HT1080 (cell line): ENCODE data around the gene CDH2. TPM values are rescaled to one million over a fixed set of nuclear protein-coding genes. Genes with fewer than 3 reads are reported as not detected.

ENCODE experiments used
- DNase-seq: peaks from one replicate; pipeline ENCODE4 v3.0.0-alpha.2; 2015; ENCODE audit warnings: low read depth
- total RNA-seq: library from RNA; depleted of rRNA; stranded (reverse); fragments of >200 nt; shearing (Covaris generic); gene quantifications from 2 replicates; pipeline ENCODE4 v1.2.3, GENCODE V29; 2014

The CDH2 gene
- total RNA-seq, 1 experiment from 2014 or later, result 60.4 TPM

DNA sequence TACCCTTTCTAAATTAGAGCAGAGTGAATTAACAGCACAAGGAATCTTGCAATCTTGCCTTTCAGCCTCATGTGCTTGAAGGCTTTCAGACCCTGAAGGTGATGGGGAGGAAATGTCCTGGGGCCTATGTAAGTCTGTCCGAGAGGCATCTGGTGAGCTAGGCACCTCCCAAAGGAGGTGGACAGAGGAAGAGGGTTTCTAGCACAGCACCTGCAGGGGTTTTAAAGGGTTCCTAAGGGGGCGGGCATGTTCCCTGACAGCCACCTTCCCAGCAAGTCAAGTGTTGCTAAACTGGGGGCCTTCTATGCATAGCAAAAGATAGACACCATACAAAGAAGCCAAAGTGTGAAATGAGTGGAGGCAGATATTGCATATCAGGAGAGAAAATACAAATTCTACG lies 88.5 kb downstream of the CDH2 start:
- no peak for DNase-seq

DNA sequence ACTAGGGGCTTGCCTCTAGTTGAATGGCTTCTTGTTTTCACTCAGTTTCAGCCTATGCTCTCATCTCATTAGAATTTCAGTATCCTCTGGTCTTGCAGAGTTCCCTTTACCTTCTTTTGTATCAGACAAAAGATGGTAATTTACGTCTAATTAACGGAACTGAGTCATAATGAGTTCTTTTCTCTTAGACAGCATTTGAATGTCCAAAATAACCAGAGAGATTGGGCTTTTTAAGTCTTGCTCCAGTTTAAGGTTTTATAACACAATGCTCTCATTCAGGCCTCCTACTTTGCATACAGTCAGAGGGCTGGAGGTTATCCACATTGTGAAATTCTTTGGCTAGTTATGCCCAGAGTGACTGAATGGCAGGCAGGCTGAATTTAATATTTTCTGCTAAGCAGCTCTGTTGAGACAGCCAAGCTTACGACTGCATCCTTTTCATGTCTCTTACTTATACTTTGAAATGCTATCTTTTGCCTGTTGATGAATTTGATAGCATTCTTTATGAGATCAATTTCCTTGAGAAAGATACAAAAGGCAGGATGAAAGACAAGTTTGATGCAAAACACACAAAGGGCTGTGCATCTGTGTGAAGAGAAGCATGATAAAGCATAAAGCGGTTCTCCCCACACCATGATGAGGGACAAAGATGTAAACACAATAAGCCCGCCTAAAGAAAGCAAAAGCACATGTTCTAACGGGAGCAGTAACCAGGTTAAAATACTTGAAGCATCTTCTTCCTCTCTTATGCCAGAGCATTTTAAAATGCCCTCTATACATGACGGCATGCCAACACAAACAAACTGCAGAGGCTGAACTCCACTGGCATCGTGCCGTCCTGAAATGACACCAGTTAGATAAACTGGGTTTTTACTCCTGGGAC lies 90.0 kb downstream of the CDH2 start:
- peak; percentile 56 for DNase-seq

- no peak for DNase-seq
Observed at GRCh38 chr18:28081516-28081915, 95.4 kb downstream of the CDH2 start.

- no peak for DNase-seq
Observed at GRCh38 chr18:28080876-28081300, 96.0 kb downstream of the CDH2 start.

- no peak for DNase-seq
Observed at GRCh38 chr18:28079883-28080282, 97.0 kb downstream of the CDH2 start.

DNA sequence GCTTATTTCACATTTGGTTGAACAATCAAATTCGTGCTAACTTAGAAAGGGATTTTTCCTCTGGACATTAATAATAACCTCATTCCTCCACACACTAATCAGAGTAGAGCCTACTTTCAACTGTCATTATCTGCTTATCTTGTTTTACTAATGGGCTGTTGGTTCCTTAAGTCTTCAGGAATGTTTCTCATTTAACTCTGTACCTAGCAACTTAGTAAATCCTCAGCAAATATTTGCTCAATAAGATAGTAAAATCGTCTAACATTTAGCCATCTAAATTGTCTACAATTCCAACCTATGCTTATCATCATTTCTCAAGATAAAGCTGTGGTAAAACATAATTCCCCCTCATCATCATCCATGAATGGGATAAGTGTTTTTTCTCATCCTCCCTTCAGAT lies 98.1 kb downstream of the CDH2 start:
- no peak for DNase-seq

- no peak for DNase-seq
Observed at GRCh38 chr18:28078298-28078697, 98.6 kb downstream of the CDH2 start.

DNA sequence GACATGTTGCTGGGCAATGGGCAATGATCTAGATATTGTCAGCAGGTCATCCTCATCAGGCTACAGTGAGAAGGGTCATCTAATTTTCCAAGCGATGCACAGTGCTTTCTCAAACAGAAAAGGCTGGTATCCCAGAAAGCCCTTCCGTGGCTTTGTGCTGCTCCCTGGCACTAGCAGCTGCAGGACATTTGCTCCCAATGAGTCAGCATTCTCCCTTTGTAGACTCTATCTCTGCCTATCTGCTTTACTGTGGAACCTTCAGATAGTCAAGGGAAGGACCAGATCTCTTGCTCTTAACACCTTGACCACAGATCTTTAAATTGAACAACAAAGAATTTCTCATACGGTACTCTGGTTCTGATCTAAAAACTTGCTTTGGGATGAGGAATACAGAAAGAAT lies 101.4 kb downstream of the CDH2 start:
- DNase-seq, result peak; percentile 23

GRCh38 chr18:28074076-28074475 lies 102.9 kb downstream of the CDH2 start:
- DNase-seq, result no peak

DNA sequence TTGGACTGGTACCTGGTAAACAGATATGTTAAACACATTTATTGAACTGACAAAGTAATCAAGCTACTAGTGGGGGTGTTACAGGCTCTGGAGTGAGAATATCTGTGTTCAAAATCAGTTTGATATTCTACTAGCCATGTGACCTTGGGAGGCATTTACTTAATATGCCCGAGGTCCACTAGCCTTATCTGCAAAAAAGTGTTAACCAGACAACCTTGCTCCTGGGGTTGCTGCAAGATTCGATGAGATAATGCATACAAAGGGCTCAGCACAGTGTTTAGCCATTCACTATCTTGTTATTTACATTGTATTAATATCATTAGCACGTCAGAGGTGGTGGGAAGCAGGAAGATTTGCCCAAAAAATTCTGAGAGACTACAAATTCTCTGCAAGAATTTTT lies 103.3 kb downstream of the CDH2 start:
- DNase-seq, result no peak

DNA sequence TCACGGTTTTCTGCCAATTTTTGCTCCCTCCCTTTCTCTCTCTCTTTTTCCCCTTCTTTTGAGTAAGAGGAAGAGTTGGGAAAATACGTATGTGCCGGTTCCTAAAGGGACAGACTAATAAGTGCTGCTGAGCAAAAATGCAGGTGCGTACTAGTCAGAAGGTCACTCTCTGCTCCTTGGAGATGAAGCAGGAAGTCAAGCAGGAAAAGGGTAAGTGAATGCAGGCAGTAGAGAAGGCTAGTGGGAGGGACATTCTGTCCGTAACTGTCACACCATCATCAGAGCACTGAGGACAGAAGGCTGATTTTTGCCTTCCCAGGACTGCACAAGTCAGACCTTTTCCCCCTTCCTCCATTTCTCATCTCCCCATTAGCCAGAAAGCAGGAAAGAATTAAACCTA lies 105.7 kb downstream of the CDH2 start:
- no peak for DNase-seq

DNA sequence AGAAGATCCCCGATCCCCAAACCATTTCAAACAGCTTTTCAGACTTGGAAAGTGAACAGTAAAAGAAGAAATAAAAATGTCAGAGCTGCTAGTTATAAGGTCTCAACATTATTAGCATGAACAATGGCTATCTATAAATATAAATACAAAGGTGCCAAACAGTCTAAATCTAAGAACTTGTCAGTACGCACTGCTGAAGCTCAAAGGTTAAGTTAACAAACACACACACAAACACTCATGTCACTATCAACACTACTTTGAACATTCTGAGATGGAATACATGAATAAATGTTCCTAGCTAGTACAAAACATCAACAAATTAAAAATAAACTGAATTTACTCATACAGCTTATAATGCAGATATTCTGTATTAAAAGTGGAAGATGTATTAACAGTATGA lies 108.7 kb downstream of the CDH2 start:
- no peak for DNase-seq

DNA sequence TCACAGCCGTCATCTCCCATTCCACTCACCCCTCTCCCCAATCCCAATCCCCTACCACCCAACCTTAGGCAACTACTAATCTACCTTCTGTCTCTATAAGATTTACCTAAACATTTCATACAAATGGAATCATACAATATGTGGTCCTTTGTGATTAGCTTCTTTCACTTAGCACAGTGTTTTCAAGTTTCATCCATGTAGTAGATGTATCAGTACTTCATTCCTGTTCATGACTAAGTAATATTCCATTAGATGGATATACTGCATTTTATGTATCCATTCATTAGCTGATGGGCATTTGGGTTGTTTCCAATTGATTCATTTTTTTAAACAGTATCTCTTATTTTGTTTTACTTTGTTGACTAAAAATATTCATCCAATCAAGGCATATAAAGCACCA lies 109.6 kb downstream of the CDH2 start:
- DNase-seq, result no peak

DNA sequence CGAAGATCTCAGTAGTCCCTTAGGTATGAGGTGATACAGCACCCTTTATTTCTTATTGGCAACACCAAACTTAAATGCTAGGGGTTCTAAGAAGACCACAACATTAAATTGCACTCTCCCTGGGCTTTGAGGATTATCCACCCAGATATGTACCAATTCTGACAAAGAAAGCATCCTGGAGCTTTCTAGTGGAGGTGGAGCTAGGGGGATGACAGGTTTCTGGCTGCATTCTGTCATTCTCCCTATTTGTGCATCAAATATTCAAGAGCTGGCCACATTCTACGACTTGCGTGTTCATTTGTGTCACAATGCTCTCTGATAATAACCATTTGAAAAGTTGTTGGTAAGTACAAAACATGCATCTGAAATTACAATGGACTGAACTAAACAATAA lies 111.1 kb downstream of the CDH2 start:
- DNase-seq, result no peak

DNA sequence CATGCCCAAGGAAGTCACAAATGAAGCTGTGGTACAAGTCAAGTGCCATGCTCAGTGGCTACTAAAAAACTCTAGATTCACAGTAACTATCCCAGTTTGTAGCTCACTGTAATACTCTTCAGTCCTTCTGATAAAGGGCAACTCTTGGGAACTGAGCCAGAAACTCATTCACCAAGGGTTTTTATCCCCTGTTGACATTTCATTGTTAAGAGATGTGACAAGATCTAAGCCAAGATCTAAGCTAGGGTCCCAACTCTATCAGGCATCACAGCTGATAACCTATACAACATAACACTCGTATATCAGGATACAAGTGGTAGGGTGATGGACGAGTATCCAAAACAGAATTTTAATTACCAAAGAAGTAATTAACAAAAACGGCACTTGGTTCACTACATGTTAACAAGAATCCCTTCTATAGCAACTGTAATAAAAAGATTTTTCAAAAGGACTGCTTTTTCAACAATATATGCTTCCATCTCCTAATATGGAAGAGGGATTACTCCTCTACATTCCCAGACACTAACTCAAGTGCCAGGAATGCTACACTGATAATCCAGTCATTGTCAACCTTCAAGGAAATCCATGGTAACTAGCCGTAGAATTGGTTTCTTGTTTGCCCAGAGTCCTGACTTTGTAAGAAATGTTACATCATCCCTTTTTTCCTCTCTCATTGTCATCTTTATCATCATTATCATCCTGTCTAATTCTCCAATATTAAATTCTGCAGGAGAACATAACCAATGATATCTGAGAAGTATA lies 111.7 kb downstream of the CDH2 start:
- DNase-seq, result peak; percentile 88

DNA sequence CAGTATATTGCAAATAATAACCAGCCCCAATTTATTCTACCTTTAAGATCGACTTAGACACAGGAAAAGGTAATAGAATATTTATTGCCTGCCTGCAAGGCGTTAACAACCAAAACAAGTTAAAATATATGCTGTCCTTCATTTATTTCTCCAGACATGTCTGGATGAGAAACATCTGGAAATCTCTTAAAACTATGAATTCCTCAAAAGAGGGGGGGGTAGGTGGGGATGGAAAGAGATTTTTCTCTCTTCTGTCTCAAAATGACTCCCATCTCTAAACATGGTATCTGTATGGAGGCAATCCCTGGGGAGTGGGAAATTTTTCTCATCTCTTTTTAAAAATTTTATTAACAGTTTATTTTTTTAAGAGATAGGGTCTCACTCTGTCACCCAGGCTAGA lies 113.0 kb downstream of the CDH2 start:
- DNase-seq, result no peak

DNA sequence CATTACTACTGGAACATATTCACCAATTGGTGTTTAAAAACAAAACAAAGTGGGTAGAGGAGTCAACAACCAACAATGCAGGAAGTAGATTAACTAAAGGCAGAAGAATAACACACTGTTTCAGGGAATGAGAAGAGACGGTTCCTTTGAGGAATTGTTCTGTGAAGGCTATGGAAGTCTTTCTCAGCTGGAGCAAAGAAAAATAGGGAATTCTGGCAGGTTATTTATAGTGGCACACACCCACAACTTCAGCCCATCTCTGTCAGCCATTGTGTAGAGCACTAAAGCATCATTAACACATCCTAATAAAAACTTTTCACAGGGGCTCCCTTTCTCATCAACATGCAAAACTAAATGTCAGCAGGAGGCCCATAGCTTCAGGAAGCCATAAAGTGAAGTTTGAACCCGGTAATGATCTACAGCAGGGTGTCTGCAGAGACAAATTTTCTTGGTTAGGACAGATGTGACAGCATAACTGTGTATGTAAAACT lies 113.6 kb downstream of the CDH2 start:
- DNase-seq, result peak; percentile 26

DNA sequence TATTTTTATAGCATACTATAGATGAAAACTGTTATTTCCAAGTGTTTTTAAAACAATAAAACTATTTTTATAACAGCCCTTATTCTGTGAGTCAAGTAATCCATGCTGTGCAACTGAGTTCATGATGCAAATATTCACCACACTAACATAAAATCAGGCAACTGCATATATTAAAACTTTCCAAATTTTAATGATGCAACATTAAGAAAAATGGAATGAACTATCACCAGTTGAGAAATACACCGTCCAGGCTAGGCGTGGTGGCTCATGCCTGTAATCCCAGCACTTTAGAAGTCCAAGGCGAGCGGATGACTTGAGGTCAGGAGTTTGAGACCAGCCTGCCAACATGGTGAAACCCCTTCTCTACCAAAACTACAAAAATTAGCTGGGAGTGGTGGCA lies 114.5 kb downstream of the CDH2 start:
- DNase-seq, result no peak

- no peak for DNase-seq
Observed at GRCh38 chr18:28059861-28060260, 117.1 kb downstream of the CDH2 start.

DNA sequence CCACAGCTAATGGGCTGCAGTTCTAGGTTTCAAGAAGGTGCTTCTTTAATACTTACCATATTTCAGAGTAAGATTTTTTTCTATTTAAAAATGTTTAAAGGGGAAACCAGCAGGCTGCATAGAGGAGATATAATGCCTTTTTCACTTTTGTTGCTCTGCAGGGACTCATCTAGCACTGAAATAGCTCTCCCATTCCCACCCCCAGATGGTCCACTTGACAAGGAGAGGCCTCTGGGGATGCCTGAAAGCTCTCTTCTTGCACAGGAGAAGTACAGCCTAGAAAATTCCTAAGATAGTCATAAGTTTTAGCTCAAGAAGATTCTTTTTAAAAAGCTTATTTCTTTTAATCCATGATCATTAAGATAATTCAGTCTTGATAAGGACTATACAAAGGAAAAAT lies 126.4 kb downstream of the CDH2 start:
- no peak for DNase-seq

GRCh38 chr18:28048612-28049011 lies 128.3 kb downstream of the CDH2 start:
- DNase-seq, result no peak

GRCh38 chr18:28045880-28046279 lies 131.1 kb downstream of the CDH2 start:
- peak; percentile 24 for DNase-seq
